ENCODE results near the gene NDUFB11. TPM values are rescaled to one million over a fixed set of nuclear protein-coding genes. Genes with fewer than 3 reads are reported as not detected.

The NDUFB11 gene
- total and polyA plus RNA-seq, 2 donors (not counting 3 experiments of a cell fraction or from before 2014, with no cell fraction given) = 65.2 to 88.0 TPM

DNA sequence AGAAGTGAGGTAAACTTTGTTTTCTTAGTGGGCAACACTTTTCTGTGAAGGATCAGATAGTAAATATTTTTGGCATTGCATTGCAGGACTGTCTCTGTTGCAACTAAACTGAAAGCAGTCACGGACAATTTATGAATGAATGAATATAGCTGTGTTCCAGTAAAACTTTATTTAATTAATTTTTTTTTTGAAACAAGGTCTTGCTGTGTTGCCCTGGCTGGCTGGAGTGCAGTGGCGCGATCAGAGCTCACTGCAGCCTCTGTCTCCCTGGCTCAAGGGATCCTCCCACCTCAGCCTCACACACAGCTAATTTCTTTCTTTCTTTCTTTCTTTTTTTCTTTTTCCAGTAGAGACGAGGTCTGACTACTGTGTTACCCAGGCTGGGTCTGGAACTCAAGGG, 16.3 kb upstream of the NDUFB11 start:
- DNase-seq (ENCODE audit: low read depth, low spot score) (no peak), FAIRE-seq (no peak)
- Histone ChIP-seq H4K20me1 (replicated peaks; ENCODE audit: control insufficient read depth, extremely low read depth, insufficient read depth, low read length) (no peaks in the 10 kb centered on the region), H3K9ac (replicated peaks; ENCODE audit: extremely low read depth, insufficient read depth, low read length) (no peak overlapping the region), H3K36me3 (ENCODE audit: control insufficient read depth in 2 of 2, extremely low read depth in 1 of 2, insufficient read depth in 2 of 2, low read length in 2 of 2) (peaks cover 0 to 9% of the 10 kb centered on the region in 2 experiments), H3K27ac (ENCODE audit: insufficient read depth, low read depth, low read length) (no peak overlapping the region), H3K4me2 (ENCODE audit: insufficient read depth, low read length) (no peak overlapping the region), H3K79me2 (ENCODE audit: control insufficient read depth, insufficient read depth, low read length) (peaks cover 50% of the 10 kb centered on the region), H3K4me1 (ENCODE audit: control insufficient read depth, extremely low read depth, insufficient read depth, low read length) (no peaks in the 10 kb centered on the region), H3K9me1 (replicated peaks; ENCODE audit: control insufficient read depth, extremely low read depth, insufficient read depth, low read length) (no peaks in the 10 kb centered on the region), H3K9me3 (replicated peaks; ENCODE audit: control insufficient read depth, insufficient read depth, low read length) (no peaks in the 10 kb centered on the region), H2AFZ (ENCODE audit: low read depth, low read length) (no peak overlapping the region), H3K4me3 (replicated peaks in 1 of 3; ENCODE audit: insufficient read depth in 1 of 3, low read depth in 1 of 3, low read length in 3 of 3) (no peak overlapping the region), H3K27me3 (ENCODE audit: control insufficient read depth in 2 of 2, insufficient read depth in 2 of 2, low read length in 2 of 2) (no peaks in the 10 kb centered on the region)
- dilution Hi-C loops (cut with MboI; ENCODE audit: extremely low pct_ligation_motif_present, low sequenced_read_pairs) = no loop called here
- ChIA-PET CTCF (no interaction called here), POLR2A (no interaction called here)
- TF ChIP-seq, protein P1, sequence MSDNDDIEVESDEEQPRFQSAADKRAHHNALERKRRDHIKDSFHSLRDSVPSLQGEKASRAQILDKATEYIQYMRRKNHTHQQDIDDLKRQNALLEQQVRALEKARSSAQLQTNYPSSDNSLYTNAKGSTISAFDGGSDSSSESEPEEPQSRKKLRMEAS (IDR thresholded peaks at IDR 0.05; ENCODE audit: insufficient read depth, insufficient read length) = no peak
- TF ChIP-seq MYC (IDR thresholded peaks at IDR 0.05; ENCODE audit: low read depth, low read length) = no peak
- no TSS peak for BruUV-seq (replicated peaks)
- intact Hi-C loops (cut with micrococcal nuclease) = no loop called here

DNA sequence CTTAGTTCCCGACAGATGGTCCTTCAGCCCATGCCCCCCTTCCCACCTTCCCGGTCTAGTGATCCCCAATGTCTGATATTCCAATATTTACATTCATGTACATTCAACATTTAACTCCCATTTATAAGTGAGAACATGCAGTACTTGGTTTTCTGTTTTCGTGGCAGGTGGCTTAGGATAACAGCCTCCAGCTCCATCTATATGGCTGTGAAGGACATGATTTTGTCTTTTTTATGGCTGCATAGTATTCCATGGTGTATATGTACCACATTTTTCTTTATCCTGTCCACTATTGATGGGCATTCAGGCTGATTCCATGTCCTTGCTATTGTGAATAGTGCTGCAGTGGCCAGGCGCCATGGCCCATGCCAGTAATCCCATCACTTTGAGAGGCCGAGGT, 14.3 kb upstream of the NDUFB11 start:
- Histone ChIP-seq H3K36me3 (ENCODE audit: control insufficient read depth in 2 of 2, extremely low read depth in 1 of 2, insufficient read depth in 2 of 2, low read length in 2 of 2) (peaks cover 0 to 9% of the 10 kb centered on the region in 2 experiments), H3K27ac (ENCODE audit: insufficient read depth, low read depth, low read length) (no peak overlapping the region), H3K27me3 (ENCODE audit: control insufficient read depth in 2 of 2, insufficient read depth in 2 of 2, low read length in 2 of 2) (no peaks in the 10 kb centered on the region), H2AFZ (ENCODE audit: low read depth, low read length) (no peak overlapping the region), H3K9me1 (replicated peaks; ENCODE audit: control insufficient read depth, extremely low read depth, insufficient read depth, low read length) (no peaks in the 10 kb centered on the region), H3K4me3 (replicated peaks in 1 of 3; ENCODE audit: insufficient read depth in 1 of 3, low read depth in 1 of 3, low read length in 3 of 3) (no peak overlapping the region), H3K9me3 (replicated peaks; ENCODE audit: control insufficient read depth, insufficient read depth, low read length) (no peaks in the 10 kb centered on the region), H3K4me2 (ENCODE audit: insufficient read depth, low read length) (no peak overlapping the region), H3K79me2 (ENCODE audit: control insufficient read depth, insufficient read depth, low read length) (peaks cover 57% of the 10 kb centered on the region), H3K9ac (replicated peaks; ENCODE audit: extremely low read depth, insufficient read depth, low read length) (no peak overlapping the region), H3K4me1 (ENCODE audit: control insufficient read depth, extremely low read depth, insufficient read depth, low read length) (no peaks in the 10 kb centered on the region), H4K20me1 (replicated peaks; ENCODE audit: control insufficient read depth, extremely low read depth, insufficient read depth, low read length) (no peaks in the 10 kb centered on the region)
- dilution Hi-C loops (cut with MboI; ENCODE audit: extremely low pct_ligation_motif_present, low sequenced_read_pairs) = no loop called here
- ChIA-PET CTCF (no interaction called here), POLR2A (no interaction called here)
- no TSS peak for BruUV-seq (replicated peaks)
- intact Hi-C loops (cut with micrococcal nuclease) = no loop called here
- TF ChIP-seq MYC (IDR thresholded peaks at IDR 0.05; ENCODE audit: low read depth, low read length) (no peak), FOS (IDR thresholded peaks at IDR 0.05; ENCODE audit: borderline replicate concordance, insufficient read depth, low read length) (no peak), GATA2 (IDR thresholded peaks at IDR 0.05; ENCODE audit: insufficient read depth, insufficient read length, low read depth, low read length) (no peak), JUN (IDR thresholded peaks at IDR 0.05; ENCODE audit: borderline replicate concordance, insufficient read depth, insufficient read length, low read depth) (no peak), POLR2A (IDR thresholded peaks at IDR 0.05; ENCODE audit: low read depth, low read length) (no peak), EZH2 (IDR thresholded peaks at IDR 0.05; ENCODE audit: borderline replicate concordance, low read depth, low read length, severe bottlenecking) (no peak), POLR2AphosphoS5 (IDR thresholded peaks at IDR 0.05; ENCODE audit: insufficient read depth, low read depth, low read length) (no peak)
- TF ChIP-seq, protein P2, sequence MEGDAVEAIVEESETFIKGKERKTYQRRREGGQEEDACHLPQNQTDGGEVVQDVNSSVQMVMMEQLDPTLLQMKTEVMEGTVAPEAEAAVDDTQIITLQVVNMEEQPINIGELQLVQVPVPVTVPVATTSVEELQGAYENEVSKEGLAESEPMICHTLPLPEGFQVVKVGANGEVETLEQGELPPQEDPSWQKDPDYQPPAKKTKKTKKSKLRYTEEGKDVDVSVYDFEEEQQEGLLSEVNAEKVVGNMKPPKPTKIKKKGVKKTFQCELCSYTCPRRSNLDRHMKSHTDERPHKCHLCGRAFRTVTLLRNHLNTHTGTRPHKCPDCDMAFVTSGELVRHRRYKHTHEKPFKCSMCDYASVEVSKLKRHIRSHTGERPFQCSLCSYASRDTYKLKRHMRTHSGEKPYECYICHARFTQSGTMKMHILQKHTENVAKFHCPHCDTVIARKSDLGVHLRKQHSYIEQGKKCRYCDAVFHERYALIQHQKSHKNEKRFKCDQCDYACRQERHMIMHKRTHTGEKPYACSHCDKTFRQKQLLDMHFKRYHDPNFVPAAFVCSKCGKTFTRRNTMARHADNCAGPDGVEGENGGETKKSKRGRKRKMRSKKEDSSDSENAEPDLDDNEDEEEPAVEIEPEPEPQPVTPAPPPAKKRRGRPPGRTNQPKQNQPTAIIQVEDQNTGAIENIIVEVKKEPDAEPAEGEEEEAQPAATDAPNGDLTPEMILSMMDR (IDR thresholded peaks at IDR 0.05; ENCODE audit: extremely low read depth in 1 of 2, insufficient read depth in 1 of 2, low read depth in 1 of 2, low read length in 2 of 2) = no peak
- TF ChIP-seq, protein P1 (IDR thresholded peaks at IDR 0.05; ENCODE audit: insufficient read depth, insufficient read length) = no peak
- DNase-seq (ENCODE audit: low read depth, low spot score) = no peak
- FAIRE-seq = no peak
